ENCODE data around the gene PXYLP1.
"Not testable (repeated sequence)": the region's sequence is repeated elsewhere in the genome, so short reads cannot be mapped to it uniquely, and the experiment has no call there.

The PXYLP1 gene

GRCh38 chr3:141300426-141300825 is 68.8 kb downstream of the PXYLP1 start:
- DNase-seq (ENCODE audit: low read depth) = not testable (repeated sequence)

GRCh38 chr3:141302364-141303141 is 70.9 kb downstream of the PXYLP1 start:
- no peak for DNase-seq (ENCODE audit: low read depth)

DNA sequence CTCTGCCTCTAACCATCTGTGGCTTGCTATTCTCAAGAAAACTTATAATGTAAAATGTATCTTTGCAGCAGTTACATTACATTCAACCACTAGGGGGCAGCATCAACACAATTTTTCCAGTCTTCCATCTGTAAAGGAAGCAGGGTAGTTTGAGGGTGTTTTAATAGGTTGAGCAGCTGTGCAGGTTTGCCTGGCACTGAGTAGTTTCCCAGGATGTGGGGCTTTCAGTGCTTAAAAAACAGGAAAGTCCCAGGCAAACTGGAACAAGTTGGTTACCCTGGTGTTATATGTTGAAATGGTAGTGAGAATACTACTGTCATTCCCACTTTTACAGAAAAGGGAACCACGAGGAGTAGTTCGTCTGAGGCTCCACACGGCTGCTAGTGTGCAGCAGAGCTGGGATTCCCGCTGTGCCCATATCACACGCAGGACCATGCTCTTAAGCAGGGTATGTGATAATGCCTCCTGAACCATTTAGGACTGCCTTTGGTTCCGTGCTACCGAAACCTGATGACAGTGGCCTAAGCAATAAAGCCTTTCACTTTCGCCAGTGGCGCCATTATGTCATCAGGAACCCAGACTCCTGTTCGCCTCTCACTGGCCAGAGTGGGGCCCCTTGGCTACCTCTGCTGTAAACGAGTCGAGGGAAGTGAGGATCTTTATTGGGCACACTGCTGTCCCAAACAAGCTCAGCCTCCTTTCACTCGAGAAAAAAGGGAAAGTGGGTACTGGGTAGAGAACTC is 72.0 kb downstream of the PXYLP1 start:
- DNase-seq (ENCODE audit: low read depth) = peak; percentile 30

DNA sequence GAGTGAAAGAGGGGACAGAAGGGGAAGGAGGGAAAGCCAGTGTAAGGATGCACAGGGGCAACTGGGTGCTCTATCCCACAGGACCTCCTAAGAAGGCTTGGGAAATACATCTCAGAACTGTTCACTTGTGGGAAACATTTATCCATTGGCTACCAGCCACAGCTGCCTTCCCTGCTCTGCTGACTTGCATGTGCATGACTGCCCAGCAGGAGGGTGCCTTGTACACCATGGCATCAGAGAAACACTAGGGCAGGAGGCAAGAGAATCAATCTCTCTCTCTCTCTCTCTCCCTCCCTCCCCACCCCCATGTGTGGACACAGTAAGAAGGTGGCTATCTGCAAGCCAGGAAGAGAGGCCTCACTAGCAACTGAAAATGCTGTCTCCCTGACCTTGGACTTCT is 73.8 kb downstream of the PXYLP1 start:
- DNase-seq (ENCODE audit: low read depth) = no peak

DNA sequence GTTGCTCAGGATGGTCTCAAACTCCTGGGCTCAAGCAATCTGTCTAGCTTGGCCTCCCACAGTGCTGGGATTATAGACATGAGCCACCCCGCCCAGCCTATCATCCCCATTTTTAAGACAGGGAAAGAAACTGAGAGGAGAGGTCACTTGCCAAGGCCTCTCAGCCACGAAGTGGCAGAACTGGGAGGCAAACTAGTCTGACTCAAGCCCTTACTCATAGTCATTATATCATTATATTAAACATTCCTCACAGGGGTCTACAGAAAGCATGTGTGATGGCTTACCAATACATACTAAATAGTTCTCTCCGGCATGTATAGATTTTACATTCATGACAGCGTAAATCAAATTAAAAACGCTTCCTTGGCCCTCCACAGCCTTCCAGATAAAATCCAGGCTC is 74.7 kb downstream of the PXYLP1 start:
- DNase-seq (ENCODE audit: low read depth) = no peak

DNA sequence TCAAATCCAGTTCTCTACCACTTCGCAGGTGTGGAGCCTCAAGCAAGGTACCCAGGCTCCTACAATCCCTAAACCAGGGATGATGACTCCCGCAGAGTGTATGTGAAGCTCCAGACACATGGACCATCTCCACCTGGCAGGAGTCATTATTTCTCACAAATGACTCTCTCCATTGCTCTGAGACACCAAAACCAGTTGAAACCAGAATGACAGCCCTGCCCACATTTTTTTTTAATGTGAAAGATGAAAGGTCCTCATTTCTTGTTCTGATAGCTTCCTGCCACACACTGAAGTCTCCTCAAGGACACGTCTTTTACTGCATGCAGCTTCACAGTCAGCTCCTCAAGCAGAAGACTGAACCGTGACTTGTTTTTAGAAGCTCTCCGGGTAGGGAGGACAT is 75.3 kb downstream of the PXYLP1 start:
- no peak for DNase-seq (ENCODE audit: low read depth)

- DNase-seq (ENCODE audit: low read depth) = no peak
Observed at GRCh38 chr3:141307351-141308059, 75.9 kb downstream of the PXYLP1 start.

DNA sequence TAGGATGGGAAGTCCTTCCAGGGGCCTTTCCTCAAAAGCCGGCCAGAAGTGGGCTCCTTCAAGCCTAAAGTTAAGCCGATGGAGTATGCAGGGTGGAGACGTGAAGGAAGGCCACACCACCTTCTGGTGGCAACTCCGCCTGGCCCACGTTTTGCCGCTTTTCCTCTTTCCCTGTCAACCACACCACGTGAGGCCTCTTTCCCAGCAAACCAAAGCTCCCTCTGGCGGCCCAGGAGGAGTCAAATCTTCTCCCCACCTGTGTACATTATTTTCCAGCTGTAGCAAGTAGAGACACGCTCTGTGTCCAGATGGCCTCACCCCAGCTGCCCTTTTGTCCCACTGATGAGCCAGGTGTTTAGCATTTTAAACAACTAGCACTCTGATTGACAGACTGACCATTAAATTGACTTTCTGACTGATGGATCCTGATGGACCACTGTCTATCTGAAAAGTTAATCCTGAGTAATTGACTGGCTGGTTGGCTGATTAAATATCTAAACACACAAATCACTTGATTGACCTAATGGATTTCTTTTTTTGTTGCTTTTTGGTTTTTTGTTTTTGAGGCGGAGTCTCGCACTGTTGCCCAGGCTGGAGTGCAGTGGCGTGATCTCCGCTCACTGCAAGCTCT is 77.1 kb downstream of the PXYLP1 start:
- DNase-seq (ENCODE audit: low read depth) = no peak

DNA sequence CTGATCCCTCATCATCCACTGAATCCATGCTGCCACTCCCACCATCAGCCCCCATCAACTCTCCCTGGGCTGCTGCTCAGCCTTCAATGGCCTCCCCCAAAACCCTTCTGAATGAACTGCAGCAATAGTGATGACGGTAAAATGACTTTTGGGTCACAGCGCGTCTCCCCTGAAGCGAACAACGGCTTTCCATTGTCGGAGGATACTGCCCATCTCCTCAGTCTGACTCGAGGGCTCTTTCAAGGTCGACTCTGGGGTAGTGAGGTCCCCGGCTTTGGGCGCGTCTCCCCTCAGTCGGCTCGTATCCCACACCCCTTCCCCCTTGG is 79.5 kb downstream of the PXYLP1 start:
- no peak for DNase-seq (ENCODE audit: low read depth)

- DNase-seq (ENCODE audit: low read depth) = peak; percentile 94
Observed at GRCh38 chr3:141311496-141312353, 80.1 kb downstream of the PXYLP1 start.

DNA sequence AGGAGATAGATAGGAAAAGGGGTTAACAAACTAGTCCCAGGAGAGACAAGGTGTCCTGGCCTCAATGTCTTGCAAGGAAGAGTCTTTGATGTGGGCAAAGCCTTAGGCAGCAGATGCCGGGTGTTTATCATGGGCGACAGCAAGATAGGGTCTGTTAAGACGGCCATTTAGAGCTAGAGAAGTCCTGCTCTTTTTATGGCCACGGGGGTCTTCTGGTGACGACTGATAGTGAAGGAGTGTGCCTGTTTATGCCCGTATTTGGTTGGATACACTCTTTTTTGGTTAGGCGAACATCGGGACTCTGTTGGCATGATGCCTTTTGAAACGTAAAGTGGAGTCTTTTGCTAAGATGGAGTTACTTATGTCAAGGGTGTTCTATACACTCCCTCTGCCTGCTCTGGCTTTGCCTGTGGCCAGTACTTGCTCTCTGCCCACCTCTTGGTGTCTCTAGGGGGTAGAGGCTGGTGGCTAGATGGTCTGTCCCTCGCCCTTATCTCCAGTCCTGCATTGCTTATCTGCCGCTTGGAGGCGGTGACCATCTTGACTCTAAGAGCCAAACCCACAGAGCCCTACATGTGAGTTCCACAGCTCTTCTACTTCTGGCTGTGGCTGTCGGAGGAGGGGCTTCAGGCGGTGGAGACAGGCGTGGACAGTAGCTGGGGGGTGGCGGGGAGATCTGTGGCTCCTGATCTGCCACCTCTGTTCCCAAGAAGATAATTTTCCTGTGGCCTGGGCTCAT is 80.9 kb downstream of the PXYLP1 start:
- no peak for DNase-seq (ENCODE audit: low read depth)

GRCh38 chr3:141313093-141313683 is 81.6 kb downstream of the PXYLP1 start:
- DNase-seq (ENCODE audit: low read depth) = no peak

- not testable (repeated sequence) for DNase-seq (ENCODE audit: low read depth)
Observed at GRCh38 chr3:141314415-141314814, 82.8 kb downstream of the PXYLP1 start.

DNA sequence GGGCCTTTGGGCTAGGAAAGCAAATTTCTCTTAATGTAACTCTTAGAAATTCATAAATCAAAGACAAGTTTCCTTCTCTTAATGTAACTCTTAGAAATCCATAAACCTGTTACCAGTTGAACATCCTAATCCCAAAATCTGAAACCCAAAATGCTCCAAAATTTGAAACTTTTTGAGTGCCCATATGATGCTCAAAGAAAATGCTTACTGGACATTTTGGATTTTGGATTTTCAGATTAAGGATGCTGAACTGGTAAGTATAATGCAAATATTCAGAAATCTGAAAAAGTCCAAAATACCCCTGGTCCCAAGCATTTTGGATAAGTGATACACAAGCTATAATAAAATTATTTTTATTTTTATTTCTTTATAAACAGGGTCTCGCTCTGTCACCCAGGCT is 85.2 kb downstream of the PXYLP1 start:
- no peak for DNase-seq (ENCODE audit: low read depth)

- DNase-seq (ENCODE audit: low read depth) = no peak
Observed at GRCh38 chr3:141320399-141321108, 88.9 kb downstream of the PXYLP1 start.

- no peak for DNase-seq (ENCODE audit: low read depth)
Observed at GRCh38 chr3:141321109-141321497, 89.5 kb downstream of the PXYLP1 start.

- DNase-seq (ENCODE audit: low read depth) = no peak
Observed at GRCh38 chr3:141323936-141324704, 92.5 kb downstream of the PXYLP1 start.

DNA sequence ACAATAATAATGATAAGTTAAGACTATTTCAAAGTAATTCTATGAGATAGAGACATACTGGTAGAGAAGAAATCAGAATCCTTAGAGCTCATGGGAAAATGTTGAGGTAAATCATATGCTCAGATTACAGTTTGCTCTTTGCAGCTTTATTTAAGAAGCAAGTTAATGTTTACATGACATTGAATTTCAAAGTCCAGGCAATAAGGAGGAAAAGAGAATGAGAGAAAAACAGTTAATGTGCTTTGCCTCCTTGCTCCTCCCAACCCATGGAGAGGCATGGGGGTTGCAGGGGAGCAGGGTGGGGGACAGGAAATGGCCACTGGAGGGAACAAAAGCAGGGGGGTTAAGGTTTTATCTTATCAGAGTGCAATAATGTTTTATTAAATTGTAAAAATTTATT is 94.5 kb downstream of the PXYLP1 start:
- no peak for DNase-seq (ENCODE audit: low read depth)

DNA sequence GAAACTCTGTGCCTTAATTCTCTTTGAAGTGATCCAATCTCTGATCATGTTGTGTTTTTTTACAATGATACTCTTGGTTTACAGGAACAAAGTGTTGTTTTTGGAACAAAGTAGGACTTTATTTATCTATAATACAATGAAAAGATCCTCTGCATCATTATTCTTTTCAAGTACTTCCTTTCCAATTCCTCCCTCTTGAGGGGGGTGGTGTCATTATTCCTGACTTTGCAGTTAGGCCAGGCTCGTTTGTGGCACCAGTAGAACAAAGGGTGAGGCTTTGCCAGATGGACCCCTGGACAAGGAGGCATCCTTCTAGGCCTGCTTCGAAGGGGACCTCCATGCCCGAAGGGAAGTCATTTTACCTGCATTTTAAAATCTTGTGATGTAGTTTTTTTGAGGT is 95.0 kb downstream of the PXYLP1 start:
- DNase-seq (ENCODE audit: low read depth) = no peak
